ENCODE results near the gene CDK15. TPM values are rescaled to one million over a fixed set of nuclear protein-coding genes. Genes with fewer than 3 reads are reported as not detected.

Gene CDK15
- total and polyA plus RNA-seq, 8 donors, result 0.20 to 0.84 (median 0.43) TPM

GRCh38 chr2:201775326-201775725 lies 31.0 kb upstream of the CDK15 start:
- Histone ChIP-seq H3K4me3 (no peak overlapping the region), H3K4me1 (peaks cover 3 to 32% of the 10 kb centered on the region in 2 donors), H3K9me3 (no peaks in the 10 kb centered on the region), H3K27me3 (no peaks in the 10 kb centered on the region), H3K36me3 (no peaks in the 10 kb centered on the region), H3K27ac (no peak overlapping the region)
- intact Hi-C loops (cut with DNase I), result no loop called here
- DNase-seq, result no peak
- ATAC-seq, result no peak
- no peak for TF ChIP-seq CTCF (IDR thresholded peaks at IDR 0.05)

- Histone ChIP-seq H3K27ac (no peak overlapping the region), H3K27me3 (peaks cover 0 to 1% of the 10 kb centered on the region in 2 donors), H3K9me3 (no peaks in the 10 kb centered on the region), H3K4me3 (no peak overlapping the region), H3K36me3 (no peaks in the 10 kb centered on the region), H3K4me1 (peaks cover 3 to 36% of the 10 kb centered on the region in 2 donors)
- DNase-seq, result no peak
- TF ChIP-seq CTCF (IDR thresholded peaks at IDR 0.05), result no peak
- intact Hi-C loops (cut with DNase I), result no loop called here
- ATAC-seq, result no peak
Measured at GRCh38 chr2:201777043-201777442, 29.3 kb upstream of the CDK15 start.

GRCh38 chr2:201777869-201778268 lies 28.5 kb upstream of the CDK15 start:
- no peak for ATAC-seq
- no peak overlapping the region for H3K4me3 ChIP-seq
- intact Hi-C loops (cut with DNase I), result no loop called here
- no peak for TF ChIP-seq CTCF (IDR thresholded peaks at IDR 0.05)
- DNase-seq, result no peak
- no peaks in the 10 kb centered on the region for H3K9me3 ChIP-seq
- H3K27me3 ChIP-seq, result peaks cover 0 to 6% of the 10 kb centered on the region in 2 donors
- H3K36me3 ChIP-seq, result no peaks in the 10 kb centered on the region
- H3K4me1 ChIP-seq, result peaks cover 3 to 37% of the 10 kb centered on the region in 2 donors
- no peak overlapping the region for H3K27ac ChIP-seq

- Histone ChIP-seq H3K4me1 (peaks cover 3 to 37% of the 10 kb centered on the region in 2 donors), H3K4me3 (peak overlapping the region; percentile 90 to 94), H3K27ac (peak overlapping the region; percentile 84 to 88), H3K9me3 (no peaks in the 10 kb centered on the region), H3K36me3 (no peaks in the 10 kb centered on the region), H3K27me3 (peaks cover 0 to 6% of the 10 kb centered on the region in 2 donors)
- intact Hi-C loops (cut with DNase I), result no loop called here
- ATAC-seq, result peak; percentile 33
- no peak for DNase-seq
- TF ChIP-seq CTCF (IDR thresholded peaks at IDR 0.05), result no peak
Measured at GRCh38 chr2:201779901-201780673, 26.2 kb upstream of the CDK15 start.

- Histone ChIP-seq H3K36me3 (no peaks in the 10 kb centered on the region), H3K9me3 (no peaks in the 10 kb centered on the region), H3K27ac (peak within 1 kb of the TSS; percentile 84 to 88), H3K4me3 (peak within 1 kb of the TSS; percentile 90 to 94), H3K27me3 (peaks cover 0 to 6% of the 10 kb centered on the region in 2 donors), H3K4me1 (peaks cover 3 to 35% of the 10 kb centered on the region in 2 donors)
- intact Hi-C loops (cut with DNase I), result no loop called here
- DNase-seq (peak; percentile 97 to 99 (median 98)), ATAC-seq (peak; percentile 96)
- no peak for TF ChIP-seq CTCF (IDR thresholded peaks at IDR 0.05)
Measured at GRCh38 chr2:201780674-201781493, 25.5 kb upstream of the CDK15 start, which contains the start of gene ALS2. TSS of gene ALS2 (minus strand) at chr2:201780933. CDS start at chr2:201768885, 12,048 bp downstream.

All from left lung (tissue), 10 donors.